PFSK-1 (cell line): ENCODE data around the gene NEB.

Experiments used
- FOXP2 ChIP-seq: optimal IDR thresholded peaks from 2 replicates; pipeline ENCODE3; 2011; ENCODE audit warnings: borderline replicate concordance, control low read depth, inconsistent platforms; ENCODE audit not compliant: insufficient read depth; ENCODE audit errors: extremely low read length, extremely low read depth
- POLR2AphosphoS5 ChIP-seq: IDR thresholded peaks from 2 replicates; pipeline ENCODE4 v1.6.1; 2012; ENCODE audit warnings: low read depth, mild to moderate bottlenecking, control low read depth, low read length, moderate library complexity
- SIN3A ChIP-seq: IDR thresholded peaks from 2 replicates; pipeline ENCODE4 v1.6.1; 2012; ENCODE audit warnings: mild to moderate bottlenecking, low read length, moderate library complexity, borderline replicate concordance; ENCODE audit not compliant: insufficient read depth
- TAF1 ChIP-seq: IDR thresholded peaks from 2 replicates; pipeline ENCODE4 v1.6.1; 2012; ENCODE audit warnings: low read length, control low read depth, borderline replicate concordance; ENCODE audit not compliant: insufficient read depth
- TF ChIP-seq, protein P1 (sequence below), 2 experiments: IDR thresholded peaks; 2 replicates each; pipeline versions ENCODE4 v1.6.1 to v1.8.0; 2011 to 2012; ENCODE audit warnings: low read depth in 2 of 2, low read length in 2 of 2, control low read depth in 1 of 2, inconsistent platforms in 1 of 2, mild to moderate bottlenecking in 1 of 2, moderate library complexity in 1 of 2; ENCODE audit not compliant: insufficient read depth in 1 of 2

Gene NEB

DNA sequence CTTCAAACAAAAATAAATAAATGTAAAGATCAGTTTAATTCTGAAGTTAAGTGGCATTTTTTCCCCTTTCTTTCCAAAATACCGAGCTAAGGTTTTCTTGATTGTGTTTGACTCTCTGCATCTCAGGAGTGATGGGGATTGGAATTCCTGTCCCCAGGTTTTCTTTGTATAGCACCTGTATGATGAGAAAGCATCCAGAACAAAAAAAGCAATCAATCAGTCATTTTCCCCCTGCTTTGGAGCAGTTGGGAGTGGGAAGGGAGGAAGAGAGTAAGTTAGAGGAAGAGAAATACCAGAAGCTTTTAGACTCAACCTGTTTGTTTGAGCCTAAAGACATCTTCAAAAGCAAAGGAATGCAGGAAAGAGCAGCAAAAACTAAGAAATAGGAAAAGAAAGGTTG, 236.1 kb downstream of the NEB start:
- no peak for TF ChIP-seq POLR2AphosphoS5
- TF ChIP-seq, protein P1, sequence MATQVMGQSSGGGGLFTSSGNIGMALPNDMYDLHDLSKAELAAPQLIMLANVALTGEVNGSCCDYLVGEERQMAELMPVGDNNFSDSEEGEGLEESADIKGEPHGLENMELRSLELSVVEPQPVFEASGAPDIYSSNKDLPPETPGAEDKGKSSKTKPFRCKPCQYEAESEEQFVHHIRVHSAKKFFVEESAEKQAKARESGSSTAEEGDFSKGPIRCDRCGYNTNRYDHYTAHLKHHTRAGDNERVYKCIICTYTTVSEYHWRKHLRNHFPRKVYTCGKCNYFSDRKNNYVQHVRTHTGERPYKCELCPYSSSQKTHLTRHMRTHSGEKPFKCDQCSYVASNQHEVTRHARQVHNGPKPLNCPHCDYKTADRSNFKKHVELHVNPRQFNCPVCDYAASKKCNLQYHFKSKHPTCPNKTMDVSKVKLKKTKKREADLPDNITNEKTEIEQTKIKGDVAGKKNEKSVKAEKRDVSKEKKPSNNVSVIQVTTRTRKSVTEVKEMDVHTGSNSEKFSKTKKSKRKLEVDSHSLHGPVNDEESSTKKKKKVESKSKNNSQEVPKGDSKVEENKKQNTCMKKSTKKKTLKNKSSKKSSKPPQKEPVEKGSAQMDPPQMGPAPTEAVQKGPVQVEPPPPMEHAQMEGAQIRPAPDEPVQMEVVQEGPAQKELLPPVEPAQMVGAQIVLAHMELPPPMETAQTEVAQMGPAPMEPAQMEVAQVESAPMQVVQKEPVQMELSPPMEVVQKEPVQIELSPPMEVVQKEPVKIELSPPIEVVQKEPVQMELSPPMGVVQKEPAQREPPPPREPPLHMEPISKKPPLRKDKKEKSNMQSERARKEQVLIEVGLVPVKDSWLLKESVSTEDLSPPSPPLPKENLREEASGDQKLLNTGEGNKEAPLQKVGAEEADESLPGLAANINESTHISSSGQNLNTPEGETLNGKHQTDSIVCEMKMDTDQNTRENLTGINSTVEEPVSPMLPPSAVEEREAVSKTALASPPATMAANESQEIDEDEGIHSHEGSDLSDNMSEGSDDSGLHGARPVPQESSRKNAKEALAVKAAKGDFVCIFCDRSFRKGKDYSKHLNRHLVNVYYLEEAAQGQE (IDR thresholded peaks at IDR 0.05; ENCODE audit: insufficient read depth in 1 of 2, low read depth in 2 of 2, low read length in 2 of 2) = no peak
- TF ChIP-seq TAF1 = no peak
- no peak for TF ChIP-seq FOXP2
- no peak for TF ChIP-seq SIN3A

DNA sequence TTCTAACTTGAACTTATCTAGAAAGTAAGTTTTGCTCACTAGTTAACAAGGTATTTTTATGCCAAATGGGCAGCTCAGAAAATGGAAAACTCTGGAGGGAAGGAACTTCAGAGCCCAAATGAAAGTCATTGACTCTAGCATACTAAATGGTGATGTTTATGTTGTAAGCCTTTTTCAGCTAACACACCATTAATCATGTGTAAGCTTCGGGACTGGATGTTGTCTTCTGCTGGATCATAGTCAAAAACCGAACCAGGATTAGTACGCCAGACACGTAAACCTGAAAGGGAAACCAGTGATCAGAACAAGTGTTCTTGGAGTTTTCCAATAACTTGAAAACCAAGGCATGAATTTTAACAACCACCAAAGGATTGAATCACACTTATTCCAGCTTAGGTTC, 242.8 kb downstream of the NEB start:
- TF ChIP-seq FOXP2 = no peak
- no peak for TF ChIP-seq POLR2AphosphoS5
- no peak for TF ChIP-seq SIN3A
- TF ChIP-seq, protein P1 (IDR thresholded peaks at IDR 0.05; ENCODE audit: insufficient read depth in 1 of 2, low read depth in 2 of 2, low read length in 2 of 2) = no peak
- TF ChIP-seq TAF1 = no peak

DNA sequence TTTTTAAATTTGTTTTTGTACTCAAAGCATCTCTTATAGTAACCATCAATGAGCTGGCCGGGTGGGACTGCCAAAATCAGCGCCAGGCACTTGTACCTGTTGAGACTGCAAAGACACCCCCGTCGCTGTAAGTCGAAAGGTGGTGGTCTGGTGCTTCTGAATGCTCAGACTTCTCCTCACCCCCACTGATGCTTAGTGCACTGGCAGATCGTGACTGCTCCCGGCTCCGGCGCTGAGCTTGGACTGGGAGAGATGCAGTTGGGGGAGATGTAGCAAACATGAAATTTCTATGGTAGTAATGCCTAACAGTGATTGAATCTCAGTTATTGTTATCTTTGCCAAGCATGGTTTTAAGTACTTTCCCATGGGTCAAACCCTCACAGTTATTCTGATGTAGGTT, 244.0 kb downstream of the NEB start:
- TF ChIP-seq SIN3A (no peak), POLR2AphosphoS5 (no peak), TAF1 (no peak), FOXP2 (no peak)
- TF ChIP-seq, protein P1 (IDR thresholded peaks at IDR 0.05; ENCODE audit: insufficient read depth in 1 of 2, low read depth in 2 of 2, low read length in 2 of 2) = no peak

DNA sequence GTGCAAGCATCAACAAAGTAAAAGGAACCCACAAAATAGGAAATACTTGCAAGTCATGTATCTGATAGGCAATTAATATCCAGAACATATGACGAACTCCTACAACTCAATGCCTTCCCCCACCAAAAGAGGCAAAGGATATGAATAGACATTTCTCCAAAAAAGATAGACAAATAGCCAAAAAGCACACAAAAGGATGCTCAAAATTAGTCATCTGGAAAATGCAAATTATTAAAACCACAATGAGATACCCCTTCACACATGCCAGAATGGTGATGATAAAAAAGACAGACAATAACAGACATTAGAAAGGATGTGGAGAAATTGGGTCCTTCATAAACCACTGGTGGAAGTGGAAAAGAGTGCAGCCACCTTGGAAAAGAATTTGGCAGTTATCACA, 248.2 kb downstream of the NEB start:
- TF ChIP-seq FOXP2 = no peak
- TF ChIP-seq SIN3A = no peak
- TF ChIP-seq, protein P1 (IDR thresholded peaks at IDR 0.05; ENCODE audit: insufficient read depth in 1 of 2, low read depth in 2 of 2, low read length in 2 of 2) = no peak
- TF ChIP-seq TAF1 = no peak

DNA sequence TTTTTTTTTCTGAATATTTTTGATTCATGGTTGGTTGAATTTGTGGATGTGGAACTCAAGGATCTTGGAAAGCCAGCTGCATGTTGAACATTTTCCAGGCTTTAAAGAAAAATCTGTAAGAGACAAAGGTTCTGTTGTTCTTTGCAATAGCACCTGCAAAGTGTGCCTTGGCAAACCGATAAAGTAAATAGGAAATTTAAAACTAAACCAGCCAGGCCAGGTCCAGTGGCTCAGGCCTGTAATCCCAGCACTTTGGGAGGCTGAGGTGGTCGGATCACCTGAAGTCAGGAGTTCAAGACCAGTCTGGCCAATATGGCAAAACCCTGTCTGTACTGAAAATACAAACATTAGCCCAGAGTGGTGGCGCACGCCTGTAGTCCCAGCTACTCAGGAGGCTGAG, 250.2 kb downstream of the NEB start:
- TF ChIP-seq SIN3A (no peak), POLR2AphosphoS5 (no peak), TAF1 (no peak), FOXP2 (no peak)
- TF ChIP-seq, protein P1 (IDR thresholded peaks at IDR 0.05; ENCODE audit: insufficient read depth in 1 of 2, low read depth in 2 of 2, low read length in 2 of 2) = no peak
